ENCODE data around the gene MPP4. TPM values are rescaled to one million over a fixed set of nuclear protein-coding genes. Genes with fewer than 3 reads are reported as not detected.

MPP4 gene
- total and polyA plus RNA-seq, 2 of the 13 experiments (the other 11 are each of a cell fraction or from before 2014, with no cell fraction given), result not detected

GRCh38 chr2:201642579-201643215, 55.7 kb downstream of the MPP4 start:
- Histone ChIP-seq H3K79me2 (ENCODE audit: insufficient read depth, low read length) (peaks cover 5% of the 10 kb centered on the region), H3K27ac (ENCODE audit: extremely low read length, insufficient read depth, low read length) (peak overlapping the region; percentile 68), H3K4me3 (replicated peaks in 1 of 3; ENCODE audit: insufficient read depth in 1 of 3, low read depth in 2 of 3, low read length in 3 of 3) (peak overlapping the region; percentile 82 to 98 (median 85)), H2AFZ (ENCODE audit: low read length) (peak overlapping the region; percentile 77), H3K9ac (ENCODE audit: insufficient read depth, low read depth, low read length) (peak overlapping the region; percentile 92), H3K27me3 (ENCODE audit: control insufficient read depth in 1 of 2, insufficient read depth in 2 of 2, low read length in 2 of 2) (peaks cover 0 to 1% of the 10 kb centered on the region in 2 experiments; a peak in 1 of 5 replicates), H4K20me1 (ENCODE audit: insufficient read depth, low read length) (no peaks in the 10 kb centered on the region), H3K4me1 (ENCODE audit: insufficient read depth, low read length) (peaks cover 18% of the 10 kb centered on the region), H3K9me3 (ENCODE audit: low read length) (no peaks in the 10 kb centered on the region), H3K4me2 (ENCODE audit: low read depth, low read length) (peak overlapping the region; percentile 89), H3K36me3 (replicated peaks in 1 of 2; ENCODE audit: control insufficient read depth in 1 of 2, insufficient read depth in 2 of 2, low read length in 2 of 2) (peaks cover 0 to 10% of the 10 kb centered on the region in 2 experiments; a peak in 2 of 5 replicates)
- no peak for FAIRE-seq
- intact Hi-C loops (cut with micrococcal nuclease; ENCODE audit: unreplicated experiment), result loop anchor here (2.0 to 5.0 kb wide), 3 partner anchors 190 to 1595 kb away; partner anchors contain the start of genes CYP20A1, STRADB and TRAK2
- peak; percentile 96 for ATAC-seq
- in situ Hi-C loops (cut with HindIII; ENCODE audit: extremely low pct_ligation_motif_present, low pct_unique_long_range_greater_than_20kb), result no loop called here
- DNase-seq (ENCODE audit: low spot score), result peak; percentile 68
- CTCF ChIA-PET (ENCODE audit: low intra/inter-chr PET ratio, low total read pairs), result no interaction called here
- POLR2A ChIA-PET, result interaction anchor here (0.8 to 1.5 kb wide), 2 partner anchors 138 to 191 kb away, joined by 4 to 6 read pairs; partner anchors contain the start of genes ALS2, STRADB and TRAK2
- under 1% methylated on average over 13 of the region's 56 CpGs for WGBS (ENCODE audit: low lambda C conversion rate)
- BruUV-seq (replicated peaks), result TSS peak; percentile 90
- TF ChIP-seq BATF2 (CRISPR knock-in tag; IDR thresholded peaks at IDR 0.05) (no peak), ZNF350 (CRISPR knock-in tag; IDR thresholded peaks at IDR 0.05; ENCODE audit: borderline replicate concordance, low read depth) (peak; percentile 44; the same call in 1 of the 2 replicates), HMGXB4 (CRISPR knock-in tag; IDR thresholded peaks at IDR 0.05; ENCODE audit: borderline replicate concordance in 1 of 2, low read depth in 1 of 2) (peak; percentile 77), ZNF75D (CRISPR knock-in tag; IDR thresholded peaks at IDR 0.05; ENCODE audit: borderline replicate concordance) (no peak), ZNF180 (CRISPR knock-in tag; IDR thresholded peaks at IDR 0.05; ENCODE audit: borderline replicate concordance, low read depth) (no peak), ZNF780A (CRISPR knock-in tag; IDR thresholded peaks at IDR 0.05) (no peak; the same call in 1 of the 2 replicates), KLF15 (CRISPR knock-in tag; IDR thresholded peaks at IDR 0.05; ENCODE audit: borderline replicate concordance) (peak; percentile 86), ZNF143 (CRISPR knock-in tag; IDR thresholded peaks at IDR 0.05) (peak; percentile 60), ZBTB49 (CRISPR knock-in tag; IDR thresholded peaks at IDR 0.05; ENCODE audit: borderline replicate concordance) (no peak), POLR2A (IDR thresholded peaks at IDR 0.05; ENCODE audit: insufficient read depth in 1 of 2, low read depth in 2 of 2, low read length in 2 of 2) (peak; percentile 88 to 90), SNAPC2 (CRISPR knock-in tag; IDR thresholded peaks at IDR 0.05) (no peak; the same call in 1 of the 2 replicates), ATF7-NPFF (CRISPR knock-in tag; IDR thresholded peaks at IDR 0.05; ENCODE audit: low read depth) (peak; percentile 95), ZNF12 (CRISPR knock-in tag; IDR thresholded peaks at IDR 0.05) (no peak), SMARCC2 (IDR thresholded peaks at IDR 0.05) (no peak), ZNF790 (CRISPR knock-in tag; IDR thresholded peaks at IDR 0.05; ENCODE audit: borderline replicate concordance) (0 out of 2 replicates have a peak, but pooled peaks have one; percentile 33), ZNF33A (CRISPR knock-in tag; IDR thresholded peaks at IDR 0.05; ENCODE audit: borderline replicate concordance) (no peak), GATA4 (IDR thresholded peaks at IDR 0.05; ENCODE audit: borderline replicate concordance, low read depth) (peak; percentile 32; the same call in 1 of the 2 replicates), MIER2 (CRISPR knock-in tag; IDR thresholded peaks at IDR 0.05) (no peak), HMG20B (CRISPR knock-in tag; conservative IDR thresholded peaks at IDR 0.05) (0 out of 2 replicates have a peak, but pooled peaks have one; percentile 13)
